GM12892 (cell line): Measurements from ENCODE around the gene FAM20A.

Source experiments
- POLR2A ChIP-seq: IDR thresholded peaks from 2 replicates; pipeline ENCODE4 v1.6.1; 2011; ENCODE audit warnings: low read depth, low read length, control low read depth
- POLR2AphosphoS5 ChIP-seq: IDR thresholded peaks from 2 replicates; pipeline ENCODE4 v1.6.1; 2011; ENCODE audit warnings: low read depth, low read length, control low read depth
- TAF1 ChIP-seq: IDR thresholded peaks from 2 replicates; pipeline ENCODE4 v1.6.1; 2011; ENCODE audit warnings: low read depth, mild to moderate bottlenecking, control low read depth, low read length, borderline replicate concordance

GRCh38 chr17:68512247-68512959 is 88.8 kb downstream of the FAM20A start, which contains the start of gene PRKAR1A:
- TF ChIP-seq TAF1 (peak; percentile 79), POLR2A (peak; percentile 90), POLR2AphosphoS5 (peak; percentile 86)
